Small intestine (tissue), 7 donors: Measurements from ENCODE around the gene ZNF280A. TPM values are rescaled to one million over a fixed set of nuclear protein-coding genes. Genes with fewer than 3 reads are reported as not detected.
"Not testable (repeated sequence)": the region's sequence is repeated elsewhere in the genome, so short reads cannot be mapped to it uniquely, and the experiment has no call there.

ENCODE experiments used
- DNase-seq, 2 donors: peaks; one replicate each; pipeline versions ENCODE4 v3.0.0 to v3.0.0-alpha.2; 2013
- FAIRE-seq: peaks from 2 replicates; lab custom pipeline; 2012; peaks lifted over from hg19 to GRCh38; lab: Jason Lieb, UNC
- H3K27ac ChIP-seq, 3 donors: one replicate each; pipeline ENCODE4 v1.5.1; 2013; ENCODE audit warnings: low read length in 2 of 3, mild to moderate bottlenecking in 2 of 3, control low read depth in 1 of 3, inconsistent platforms in 1 of 3, low read depth in 1 of 3, moderate library complexity in 1 of 3
- H3K27me3 ChIP-seq, 3 donors: one replicate each; pipeline ENCODE4 v1.6.1; 2013; ENCODE audit warnings: low read length in 3 of 3, inconsistent platforms in 1 of 3; ENCODE audit not compliant: control insufficient read depth in 3 of 3, insufficient read depth in 3 of 3
- H3K36me3 ChIP-seq, 3 donors: one replicate each; pipeline ENCODE4 v1.6.1; 2013; ENCODE audit warnings: low read length in 3 of 3, inconsistent platforms in 1 of 3, low read depth in 1 of 3, mild to moderate bottlenecking in 1 of 3, moderate library complexity in 1 of 3; ENCODE audit not compliant: control insufficient read depth in 3 of 3, insufficient read depth in 2 of 3
- H3K4me1 ChIP-seq, 3 donors: one replicate each; pipeline ENCODE4 v1.6.1; 2013; ENCODE audit warnings: low read length in 2 of 3, inconsistent platforms in 1 of 3, low read depth in 1 of 3, mild to moderate bottlenecking in 1 of 3, moderate library complexity in 1 of 3; ENCODE audit not compliant: control insufficient read depth in 3 of 3, insufficient read depth in 2 of 3
- H3K4me3 ChIP-seq, 3 donors: one replicate each; pipeline ENCODE4 v1.5.1; 2013; ENCODE audit warnings: low read length in 3 of 3, control low read depth in 1 of 3, inconsistent platforms in 1 of 3, low read depth in 1 of 3, mild to moderate bottlenecking in 1 of 3, moderate library complexity in 1 of 3
- H3K9me3 ChIP-seq, 2 donors: one replicate each; pipeline ENCODE4 v1.6.1; 2013; ENCODE audit warnings: low read depth in 1 of 2, low read length in 1 of 2; ENCODE audit not compliant: control insufficient read depth in 2 of 2, insufficient read depth in 1 of 2
- WGBS, 3 donors: extraction: QIAGEN DNeasy Blood & Tissue Kit; methylation state at CpG; one replicate each; pipeline ENCODE4 v1.1.7; 2013; 5-methylcytosine and 5-hydroxymethylcytosine counted together
- polyA plus RNA-seq, 4 donors: library from polyadenylated mRNA; stranded (reverse) in 3 of 4; unstranded in 1 of 4; fragments of 200-250 nt in 3 of 4; fragments of 120-200 nt in 1 of 4; gene quantifications; one replicate each; pipeline versions ENCODE4 v1.2.1 to v1.2.3, GENCODE V29; 2013
- donor health status: healthy with polysubstance abuse.
- donor health status: control.
- donor health status: control.
- donor health status: Bipolar disorder and iron deficiency.
- donor health status: healthy.

Gene ZNF280A
- polyA plus RNA-seq, 4 donors, result not detected

GRCh38 chr22:22479116-22479515 lies 41.0 kb downstream of the ZNF280A start:
- FAIRE-seq, result no peak
- H3K4me3 ChIP-seq, result no peak overlapping the region
- WGBS, 3 donors, result 89 to 94% (median 93%) methylated on average over 2 of the region's 2 CpGs
- H3K4me1 ChIP-seq, result peaks cover 0 to 8% (median 0%) of the 10 kb centered on the region in 3 donors
- H3K9me3 ChIP-seq, result no peaks in the 10 kb centered on the region
- H3K27me3 ChIP-seq, result no peaks in the 10 kb centered on the region
- no peak for DNase-seq
- no peak overlapping the region for H3K27ac ChIP-seq
- H3K36me3 ChIP-seq, result no peaks in the 10 kb centered on the region

- Histone ChIP-seq H3K27me3 (no peaks in the 10 kb centered on the region), H3K9me3 (no peaks in the 10 kb centered on the region), H3K4me3 (no peak overlapping the region), H3K36me3 (no peaks in the 10 kb centered on the region), H3K4me1 (peaks cover 0 to 8% (median 0%) of the 10 kb centered on the region in 3 donors), H3K27ac (no peak overlapping the region)
- DNase-seq (peak in 1 of 2 donors; percentile 13), FAIRE-seq (no peak)
Observed at GRCh38 chr22:22478470-22478869, 41.6 kb downstream of the ZNF280A start.

- H3K36me3 ChIP-seq, result no peaks in the 10 kb centered on the region
- H3K27ac ChIP-seq, result no peak overlapping the region
- H3K4me3 ChIP-seq, result no peak overlapping the region
- peaks cover 0 to 4% of the 10 kb centered on the region in 2 donors for H3K9me3 ChIP-seq
- peaks cover 0 to 3% (median 0%) of the 10 kb centered on the region in 3 donors for H3K4me1 ChIP-seq
- WGBS, 3 donors, result 46 to 63% (median 55%) methylated on average over 2 of the region's 2 CpGs
- DNase-seq, result peak in 1 of 2 donors; percentile 47
- H3K27me3 ChIP-seq, result no peaks in the 10 kb centered on the region
- no peak for FAIRE-seq
Observed at GRCh38 chr22:22474733-22475132, 45.3 kb downstream of the ZNF280A start.

- H3K36me3 ChIP-seq, H3K4me1 ChIP-seq, DNase-seq, H3K27ac ChIP-seq, H3K4me3 ChIP-seq, H3K27me3 ChIP-seq, FAIRE-seq: not testable (repeated sequence)
- H3K9me3 ChIP-seq, result peaks cover 0 to 13% of the 10 kb centered on the region in 2 donors
- 85 to 93% (median 92%) methylated on average over 5 of the region's 5 CpGs for WGBS, 3 donors
Observed at GRCh38 chr22:22471104-22471503, 49.0 kb downstream of the ZNF280A start.

- H3K9me3 ChIP-seq, result peaks cover 0 to 13% of the 10 kb centered on the region in 2 donors
- FAIRE-seq (no peak), DNase-seq (no peak)
- no peaks in the 10 kb centered on the region for H3K36me3 ChIP-seq
- H3K27ac ChIP-seq, result no peak overlapping the region
- no peaks in the 10 kb centered on the region for H3K4me1 ChIP-seq
- H3K27me3 ChIP-seq, result no peaks in the 10 kb centered on the region
- 70 to 74% (median 71%) methylated on average over 2 of the region's 2 CpGs for WGBS, 3 donors
- no peak overlapping the region for H3K4me3 ChIP-seq
Observed at GRCh38 chr22:22469527-22469926, 50.5 kb downstream of the ZNF280A start.

GRCh38 chr22:22468794-22469469 lies 51.1 kb downstream of the ZNF280A start:
- not testable (repeated sequence) for H3K36me3 ChIP-seq, H3K27ac ChIP-seq, H3K4me3 ChIP-seq, H3K27me3 ChIP-seq, DNase-seq, H3K4me1 ChIP-seq, FAIRE-seq
- H3K9me3 ChIP-seq, result peaks cover 0 to 13% of the 10 kb centered on the region in 2 donors
- WGBS, 3 donors, result 85 to 88% (median 88%) methylated on average over 11 of the region's 11 CpGs

- no peak for FAIRE-seq
- H3K4me1 ChIP-seq, result no peaks in the 10 kb centered on the region
- peaks cover 0 to 13% of the 10 kb centered on the region in 2 donors for H3K9me3 ChIP-seq
- no peaks in the 10 kb centered on the region for H3K36me3 ChIP-seq
- no peak for DNase-seq
- WGBS, 3 donors, result 72 to 85% (median 80%) methylated on average over 1 of the region's 1 CpG
- H3K4me3 ChIP-seq, result no peak overlapping the region
- peaks cover 0 to 2% (median 0%) of the 10 kb centered on the region in 3 donors for H3K27me3 ChIP-seq
- no peak overlapping the region for H3K27ac ChIP-seq
Observed at GRCh38 chr22:22467112-22467511, 53.0 kb downstream of the ZNF280A start.

GRCh38 chr22:22465782-22466181 lies 54.3 kb downstream of the ZNF280A start:
- no peaks in the 10 kb centered on the region for H3K36me3 ChIP-seq
- H3K27me3 ChIP-seq, result peaks cover 0 to 2% (median 0%) of the 10 kb centered on the region in 3 donors
- H3K4me1 ChIP-seq, result no peaks in the 10 kb centered on the region
- no peak for FAIRE-seq
- H3K9me3 ChIP-seq, result peaks cover 0 to 13% of the 10 kb centered on the region in 2 donors
- H3K27ac ChIP-seq, result no peak overlapping the region
- 19 to 75% (median 44%) methylated on average over 1 of the region's 1 CpG for WGBS, 3 donors
- no peak overlapping the region for H3K4me3 ChIP-seq
- DNase-seq, result no peak
